Raji (cell line): ENCODE results near the gene TMEM163.

ENCODE experiments used
- POLR2A ChIP-seq: IDR thresholded peaks from 2 replicates; pipeline ENCODE4 v1.6.1; 2011; ENCODE audit warnings: low read depth, low read length, control low read depth; ENCODE audit not compliant: insufficient read depth

Gene TMEM163

GRCh38 chr2:134712299-134712698 is 6.5 kb downstream of the TMEM163 start:
- TF ChIP-seq POLR2A, result no peak

GRCh38 chr2:134711692-134712091 is 7.1 kb downstream of the TMEM163 start:
- no peak for TF ChIP-seq POLR2A

GRCh38 chr2:134707330-134707676 is 11.5 kb downstream of the TMEM163 start:
- TF ChIP-seq POLR2A, result no peak

- TF ChIP-seq POLR2A, result no peak
Observed at GRCh38 chr2:134706587-134707329, 12.0 kb downstream of the TMEM163 start.

GRCh38 chr2:134705861-134706586 is 12.8 kb downstream of the TMEM163 start:
- TF ChIP-seq POLR2A, result no peak

GRCh38 chr2:134704173-134704572 is 14.6 kb downstream of the TMEM163 start:
- no peak for TF ChIP-seq POLR2A

- no peak for TF ChIP-seq POLR2A
Observed at GRCh38 chr2:134703426-134703825, 15.4 kb downstream of the TMEM163 start.

GRCh38 chr2:134700730-134701129 is 18.1 kb downstream of the TMEM163 start:
- TF ChIP-seq POLR2A, result no peak

- TF ChIP-seq POLR2A, result no peak
Observed at GRCh38 chr2:134694411-134694810, 24.4 kb downstream of the TMEM163 start.

GRCh38 chr2:134693359-134694330 is 25.2 kb downstream of the TMEM163 start:
- no peak for TF ChIP-seq POLR2A

GRCh38 chr2:134692499-134692898 is 26.3 kb downstream of the TMEM163 start:
- TF ChIP-seq POLR2A, result no peak

GRCh38 chr2:134690629-134691215 is 28.1 kb downstream of the TMEM163 start:
- TF ChIP-seq POLR2A, result no peak

GRCh38 chr2:134689315-134689714 is 29.5 kb downstream of the TMEM163 start:
- no peak for TF ChIP-seq POLR2A

GRCh38 chr2:134685967-134686366 is 32.8 kb downstream of the TMEM163 start:
- TF ChIP-seq POLR2A, result no peak

GRCh38 chr2:134683561-134684112 is 35.2 kb downstream of the TMEM163 start:
- TF ChIP-seq POLR2A, result no peak
